T-helper 1 cell treated with Interleukin-12 subunit alpha and Interleukin-12 subunit beta and Interleukin-4 antibody, amounts not matched to agents 30 ng/mL and 1 ng/mL, for 36 hours (primary cell): ENCODE data around the gene RNF148. TPM values are rescaled to one million over a fixed set of nuclear protein-coding genes. Genes with fewer than 3 reads are reported as not detected.

Experiments used
- total RNA-seq: library from RNA; stranded (reverse); gene quantifications from 2 replicates; pipeline ENCODE4 v1.2.3, GENCODE V29; 2022

Gene RNF148
- total RNA-seq, 1 donor from 2014 or later = not detected

Other genes with a start within 250 kb of the RNF148 start
- gene RNF133, start 3.8 kb downstream of the RNF148 start, total RNA-seq = not detected in 2 replicates
- gene CADPS2, start 183.5 kb upstream of the RNF148 start, total RNA-seq = not detected in 2 replicates